Keratinocyte (primary cell): ENCODE results near the gene SMYD3.

ENCODE experiments used
- CTCF ChIP-seq, 3 experiments: IDR thresholded peaks in 1 of 3; conservative IDR thresholded peaks in 1 of 3; optimal IDR thresholded peaks in 1 of 3; 2 replicates in 2 of 3; 3 replicates in 1 of 3; pipeline versions ENCODE3 to v1.5.1; 2011; ENCODE audit warnings: low read length in 3 of 3, mild to moderate bottlenecking in 3 of 3, moderate library complexity in 2 of 3, control low read depth in 1 of 3, inconsistent platforms in 1 of 3; ENCODE audit not compliant: insufficient read depth in 2 of 3; ENCODE audit errors: extremely low read depth in 1 of 3
- EZH2 ChIP-seq: IDR thresholded peaks from one replicate; pipeline ENCODE4 v1.6.1; 2012; ENCODE audit warnings: inconsistent platforms, mild to moderate bottlenecking, low read length, moderate library complexity

DNA sequence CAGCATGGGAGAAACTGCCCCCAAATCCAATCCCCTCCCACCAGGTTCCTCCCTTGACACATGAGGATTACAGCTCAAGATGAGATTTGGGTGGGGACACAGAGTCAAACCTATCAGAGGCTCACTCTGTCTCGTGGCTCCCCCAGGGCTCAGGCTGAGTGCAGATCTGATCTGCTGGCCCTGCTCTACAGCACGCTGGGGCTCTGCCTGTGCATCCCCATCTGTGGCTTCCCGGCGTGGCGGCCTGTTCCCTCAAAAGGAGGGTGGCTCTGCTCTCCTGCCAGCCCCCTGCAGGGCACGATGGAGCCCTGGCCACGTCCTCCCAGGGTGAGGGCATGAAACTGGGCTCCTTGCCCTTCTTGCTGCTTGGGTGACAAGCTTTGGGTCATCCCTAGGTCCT lies 19.8 kb upstream of the SMYD3 start:
- no peak for TF ChIP-seq CTCF (optimal IDR thresholded peaks at IDR 0.05 in 1 of 3, IDR thresholded peaks at IDR 0.05 in 1 of 3, conservative IDR thresholded peaks at IDR 0.05 in 1 of 3; ENCODE audit: extremely low read depth in 1 of 3, insufficient read depth in 2 of 3, low read length in 3 of 3)
- TF ChIP-seq EZH2: no peak
